OCI-LY1 (cell line): ENCODE data around the gene DBH.

Experiments
- H2AFZ ChIP-seq: fragments of 200-600 bp; sonication (generic), shearing (Covaris generic); 2 replicates; pipeline ENCODE4 v1.6.0; 2014; ENCODE audit warnings: antibody characterized with exemption, mild to moderate bottlenecking, low read length
- H3F3A ChIP-seq: fragments of 200-600 bp; sonication (generic), shearing (Covaris generic); 2 replicates; pipeline ENCODE4 v1.6.0; 2014; ENCODE audit warnings: mild to moderate bottlenecking, antibody characterized with exemption, low read length, moderate library complexity; ENCODE audit not compliant: insufficient read depth
- H3K27ac ChIP-seq: fragments of 200-600 bp; sonication (generic); 2 replicates; pipeline ENCODE4 v1.5.1; 2014; ENCODE audit warnings: low read length, mixed run types, mild to moderate bottlenecking, low read depth; ENCODE audit not compliant: poor library complexity, severe bottlenecking
- H3K27me3 ChIP-seq: fragments of 200-600 bp; sonication (generic); 2 replicates; pipeline ENCODE4 v1.6.0; 2014; ENCODE audit warnings: antibody characterized with exemption, mild to moderate bottlenecking, low read length, moderate library complexity; ENCODE audit not compliant: insufficient read depth
- H3K36me3 ChIP-seq: fragments of 200-600 bp; sonication (generic); 2 replicates; pipeline ENCODE4 v1.6.1; 2014; ENCODE audit warnings: mild to moderate bottlenecking, antibody characterized with exemption, low read length, moderate library complexity, mixed read lengths; ENCODE audit not compliant: insufficient read depth
- H3K4me1 ChIP-seq: fragments of 200-600 bp; sonication (generic); 2 replicates; pipeline ENCODE4 v1.5.1; 2014; ENCODE audit warnings: mild to moderate bottlenecking, low read length, moderate library complexity; ENCODE audit not compliant: insufficient read depth, severe bottlenecking
- H3K4me2 ChIP-seq: fragments of 200-600 bp; sonication (generic), shearing (Covaris generic); 2 replicates; pipeline ENCODE4 v1.6.1; 2014; ENCODE audit warnings: low read length
- H3K4me3 ChIP-seq: fragments of 200-600 bp; sonication (generic); 2 replicates; pipeline ENCODE4 v1.5.1; 2014; ENCODE audit warnings: low read length, low read depth, mild to moderate bottlenecking, mixed read lengths; ENCODE audit not compliant: poor library complexity, severe bottlenecking
- H3K79me2 ChIP-seq: fragments of 200-600 bp; shearing (Covaris generic); 2 replicates; pipeline ENCODE4 v1.6.1; 2016; ENCODE audit warnings: mixed run types, low read length, mixed read lengths; ENCODE audit not compliant: insufficient read depth
- H3K9ac ChIP-seq: fragments of 200-600 bp; sonication (generic), shearing (Covaris generic); 2 replicates; pipeline ENCODE4 v1.6.1; 2014; ENCODE audit warnings: mild to moderate bottlenecking, low read length, mixed read lengths
- H3K9me2 ChIP-seq: fragments of 200-600 bp; sonication (generic), shearing (Covaris generic); 2 replicates; pipeline ENCODE4 v1.6.1; 2014; ENCODE audit warnings: low read depth, mild to moderate bottlenecking, low read length, mixed read lengths
- H3K9me3 ChIP-seq: fragments of 200-600 bp; shearing (Covaris generic); 2 replicates; pipeline ENCODE4 v1.6.1; 2014; ENCODE audit warnings: low read length, mixed read lengths
- H4K20me1 ChIP-seq: fragments of 200-600 bp; sonication (generic), shearing (Covaris generic); 2 replicates; pipeline ENCODE4 v1.6.0; 2016; ENCODE audit warnings: mild to moderate bottlenecking, low read length; ENCODE audit not compliant: insufficient read depth
- CTCF ChIP-seq: fragments of 200-600 bp; sonication (generic), shearing (Covaris generic); IDR thresholded peaks from 2 replicates; pipeline ENCODE4 v1.5.1; 2017; ENCODE audit warnings: mild to moderate bottlenecking, antibody characterized with exemption, low read length, moderate library complexity, mixed read lengths
- EZH2 ChIP-seq: fragments of 200-600 bp; sonication (generic), shearing (Covaris generic); IDR thresholded peaks from 2 replicates; pipeline ENCODE4 v1.8.0; 2017; ENCODE audit warnings: borderline replicate concordance, mixed run types, mild to moderate bottlenecking, antibody characterized with exemption, low read length, moderate library complexity, mixed read lengths

Gene DBH

GRCh38 chr9:133670466-133670865 is 34.3 kb downstream of the DBH start:
- Histone ChIP-seq H3K79me2 (no peaks in the 10 kb centered on the region), H2AFZ (no peak overlapping the region), H3K4me2 (no peak overlapping the region), H3K9me3 (no peaks in the 10 kb centered on the region), H3F3A (no peaks in the 10 kb centered on the region), H3K4me1 (no peaks in the 10 kb centered on the region), H3K9ac (no peak overlapping the region), H3K27ac (no peak overlapping the region), H4K20me1 (no peaks in the 10 kb centered on the region), H3K27me3 (no peaks in the 10 kb centered on the region), H3K36me3 (no peaks in the 10 kb centered on the region), H3K4me3 (no peak overlapping the region), H3K9me2 (no peaks in the 10 kb centered on the region)
- TF ChIP-seq EZH2, result no peak
- no peak for TF ChIP-seq CTCF

- H3K79me2 ChIP-seq, result no peaks in the 10 kb centered on the region
- H3K27me3 ChIP-seq, result no peaks in the 10 kb centered on the region
- H3K4me3 ChIP-seq, result no peak overlapping the region
- H3K9me2 ChIP-seq, result no peaks in the 10 kb centered on the region
- H3K9ac ChIP-seq, result no peak overlapping the region
- no peaks in the 10 kb centered on the region for H3K4me1 ChIP-seq
- H4K20me1 ChIP-seq, result no peaks in the 10 kb centered on the region
- no peak overlapping the region for H3K27ac ChIP-seq
- H3K9me3 ChIP-seq, result no peaks in the 10 kb centered on the region
- H3K36me3 ChIP-seq, result no peaks in the 10 kb centered on the region
- no peaks in the 10 kb centered on the region for H3F3A ChIP-seq
- no peak overlapping the region for H2AFZ ChIP-seq
- no peak overlapping the region for H3K4me2 ChIP-seq
- TF ChIP-seq EZH2, result no peak
- no peak for TF ChIP-seq CTCF
Measured at GRCh38 chr9:133671371-133671770, 35.2 kb downstream of the DBH start.

- H3K9me3 ChIP-seq, result no peaks in the 10 kb centered on the region
- H3K9me2 ChIP-seq, result no peaks in the 10 kb centered on the region
- TF ChIP-seq CTCF (no peak), EZH2 (no peak)
- no peak overlapping the region for H2AFZ ChIP-seq
- H3F3A ChIP-seq, result no peaks in the 10 kb centered on the region
- H4K20me1 ChIP-seq, result no peaks in the 10 kb centered on the region
- no peaks in the 10 kb centered on the region for H3K36me3 ChIP-seq
- no peaks in the 10 kb centered on the region for H3K79me2 ChIP-seq
- H3K4me3 ChIP-seq, result no peak overlapping the region
- H3K27ac ChIP-seq, result no peak overlapping the region
- H3K4me2 ChIP-seq, result no peak overlapping the region
- no peak overlapping the region for H3K9ac ChIP-seq
- no peaks in the 10 kb centered on the region for H3K4me1 ChIP-seq
- no peaks in the 10 kb centered on the region for H3K27me3 ChIP-seq
Measured at GRCh38 chr9:133672503-133673257, 36.5 kb downstream of the DBH start.
